ENCODE results near the gene SYNRG.
A peak's percentile ranks its signal among the peaks of the same experiment; 100 is the strongest.

Gene SYNRG, protein sequence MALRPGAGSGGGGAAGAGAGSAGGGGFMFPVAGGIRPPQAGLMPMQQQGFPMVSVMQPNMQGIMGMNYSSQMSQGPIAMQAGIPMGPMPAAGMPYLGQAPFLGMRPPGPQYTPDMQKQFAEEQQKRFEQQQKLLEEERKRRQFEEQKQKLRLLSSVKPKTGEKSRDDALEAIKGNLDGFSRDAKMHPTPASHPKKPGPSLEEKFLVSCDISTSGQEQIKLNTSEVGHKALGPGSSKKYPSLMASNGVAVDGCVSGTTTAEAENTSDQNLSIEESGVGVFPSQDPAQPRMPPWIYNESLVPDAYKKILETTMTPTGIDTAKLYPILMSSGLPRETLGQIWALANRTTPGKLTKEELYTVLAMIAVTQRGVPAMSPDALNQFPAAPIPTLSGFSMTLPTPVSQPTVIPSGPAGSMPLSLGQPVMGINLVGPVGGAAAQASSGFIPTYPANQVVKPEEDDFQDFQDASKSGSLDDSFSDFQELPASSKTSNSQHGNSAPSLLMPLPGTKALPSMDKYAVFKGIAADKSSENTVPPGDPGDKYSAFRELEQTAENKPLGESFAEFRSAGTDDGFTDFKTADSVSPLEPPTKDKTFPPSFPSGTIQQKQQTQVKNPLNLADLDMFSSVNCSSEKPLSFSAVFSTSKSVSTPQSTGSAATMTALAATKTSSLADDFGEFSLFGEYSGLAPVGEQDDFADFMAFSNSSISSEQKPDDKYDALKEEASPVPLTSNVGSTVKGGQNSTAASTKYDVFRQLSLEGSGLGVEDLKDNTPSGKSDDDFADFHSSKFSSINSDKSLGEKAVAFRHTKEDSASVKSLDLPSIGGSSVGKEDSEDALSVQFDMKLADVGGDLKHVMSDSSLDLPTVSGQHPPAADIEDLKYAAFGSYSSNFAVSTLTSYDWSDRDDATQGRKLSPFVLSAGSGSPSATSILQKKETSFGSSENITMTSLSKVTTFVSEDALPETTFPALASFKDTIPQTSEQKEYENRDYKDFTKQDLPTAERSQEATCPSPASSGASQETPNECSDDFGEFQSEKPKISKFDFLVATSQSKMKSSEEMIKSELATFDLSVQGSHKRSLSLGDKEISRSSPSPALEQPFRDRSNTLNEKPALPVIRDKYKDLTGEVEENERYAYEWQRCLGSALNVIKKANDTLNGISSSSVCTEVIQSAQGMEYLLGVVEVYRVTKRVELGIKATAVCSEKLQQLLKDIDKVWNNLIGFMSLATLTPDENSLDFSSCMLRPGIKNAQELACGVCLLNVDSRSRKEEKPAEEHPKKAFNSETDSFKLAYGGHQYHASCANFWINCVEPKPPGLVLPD (N-terminal part only)

DNA sequence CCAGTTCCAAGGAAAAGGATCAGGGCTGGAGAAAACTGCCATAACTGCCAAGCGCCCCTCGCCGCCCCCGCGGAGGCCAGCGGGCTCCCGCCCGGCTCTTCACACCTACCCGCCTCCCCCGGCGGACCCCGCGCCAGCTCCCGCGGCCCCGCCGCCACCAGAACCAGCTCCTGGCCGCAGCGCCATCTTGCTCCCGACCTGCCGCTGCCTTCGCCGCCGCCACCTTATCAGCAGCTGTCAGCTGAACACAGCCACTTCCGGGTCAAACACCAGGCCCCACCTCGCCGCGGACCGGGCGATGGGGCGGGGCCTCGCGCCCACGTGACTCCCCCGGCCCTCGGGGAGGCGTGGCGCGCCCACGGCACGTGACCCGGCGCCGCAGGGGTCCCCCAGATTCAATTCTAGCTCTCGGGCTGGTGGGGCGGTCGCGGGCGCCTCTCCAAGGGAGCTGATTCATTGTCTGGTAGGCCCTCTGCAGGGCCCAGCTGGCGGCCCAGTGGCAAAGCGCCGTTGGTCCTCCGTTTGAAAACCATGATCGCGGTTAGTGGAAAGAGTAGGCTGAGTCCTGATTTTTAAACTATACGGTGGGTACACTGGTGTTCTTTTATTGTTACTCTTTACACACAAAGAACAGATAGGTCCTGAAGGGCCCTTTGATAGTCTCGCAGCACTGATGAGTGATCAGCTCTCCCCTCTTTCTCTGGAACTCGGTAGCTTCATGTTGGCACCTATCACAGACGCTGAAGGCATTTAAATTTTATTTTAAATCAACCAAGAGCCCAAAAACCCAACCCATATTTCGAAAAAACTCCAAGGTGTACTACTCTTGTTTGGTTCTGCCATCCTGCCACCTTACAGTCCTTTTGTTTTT lies at the start of gene SYNRG:
Gene SYNRG, minus strand, starts transcription at position 249 of the 871 bp plus-strand sequence. Its CDS starts 63 bp downstream, at position 186.
- H3K4me3 ChIP-seq (ENCODE audit: severe bottlenecking): peak within 1 kb of the TSS; percentile 79
- no peaks in the 10 kb centered on the region for H3K9me3 ChIP-seq (ENCODE audit: severe bottlenecking)
- peak; percentile 94 for DNase-seq (ENCODE audit: low spot score)
- H3K36me3 ChIP-seq (ENCODE audit: low read depth): peaks cover 20% of the 10 kb centered on the region
- peak within 1 kb of the TSS; percentile 33 for H3K27ac ChIP-seq (ENCODE audit: poor library complexity, severe bottlenecking)
- H3K27me3 ChIP-seq (ENCODE audit: insufficient read depth, poor library complexity, severe bottlenecking): no peaks in the 10 kb centered on the region
- ATAC-seq (ENCODE audit: low read depth): peak; percentile 91
- peaks cover 6% of the 10 kb centered on the region for H3K4me1 ChIP-seq (ENCODE audit: insufficient read depth, poor library complexity, severe bottlenecking)
- TF ChIP-seq, protein P1, sequence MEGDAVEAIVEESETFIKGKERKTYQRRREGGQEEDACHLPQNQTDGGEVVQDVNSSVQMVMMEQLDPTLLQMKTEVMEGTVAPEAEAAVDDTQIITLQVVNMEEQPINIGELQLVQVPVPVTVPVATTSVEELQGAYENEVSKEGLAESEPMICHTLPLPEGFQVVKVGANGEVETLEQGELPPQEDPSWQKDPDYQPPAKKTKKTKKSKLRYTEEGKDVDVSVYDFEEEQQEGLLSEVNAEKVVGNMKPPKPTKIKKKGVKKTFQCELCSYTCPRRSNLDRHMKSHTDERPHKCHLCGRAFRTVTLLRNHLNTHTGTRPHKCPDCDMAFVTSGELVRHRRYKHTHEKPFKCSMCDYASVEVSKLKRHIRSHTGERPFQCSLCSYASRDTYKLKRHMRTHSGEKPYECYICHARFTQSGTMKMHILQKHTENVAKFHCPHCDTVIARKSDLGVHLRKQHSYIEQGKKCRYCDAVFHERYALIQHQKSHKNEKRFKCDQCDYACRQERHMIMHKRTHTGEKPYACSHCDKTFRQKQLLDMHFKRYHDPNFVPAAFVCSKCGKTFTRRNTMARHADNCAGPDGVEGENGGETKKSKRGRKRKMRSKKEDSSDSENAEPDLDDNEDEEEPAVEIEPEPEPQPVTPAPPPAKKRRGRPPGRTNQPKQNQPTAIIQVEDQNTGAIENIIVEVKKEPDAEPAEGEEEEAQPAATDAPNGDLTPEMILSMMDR (IDR thresholded peaks at IDR 0.05; ENCODE audit: poor library complexity, severe bottlenecking): peak; percentile 43

DNA sequence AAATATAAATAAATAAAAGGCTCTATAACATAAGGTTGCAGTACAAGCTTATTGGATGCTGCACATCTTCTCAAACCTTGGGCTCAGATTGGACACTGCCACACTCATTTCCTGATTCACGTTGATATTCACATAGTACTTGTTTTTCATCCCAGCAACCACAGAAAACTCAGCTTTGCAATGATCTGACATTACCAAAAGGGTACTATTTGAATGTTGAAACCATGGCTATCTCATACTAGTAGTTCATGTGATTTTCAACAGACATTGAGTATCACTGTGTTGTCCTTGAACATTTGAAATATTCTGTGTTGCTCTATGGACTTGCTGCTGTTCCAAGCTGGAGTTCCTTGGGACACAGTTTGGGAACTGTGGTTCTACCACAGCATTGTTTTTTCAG lies 48.0 kb upstream of the SYNRG start:
- Histone ChIP-seq H3K9me3 (ENCODE audit: severe bottlenecking) (no peaks in the 10 kb centered on the region), H3K4me1 (ENCODE audit: insufficient read depth, poor library complexity, severe bottlenecking) (no peaks in the 10 kb centered on the region), H3K4me3 (ENCODE audit: severe bottlenecking) (no peak overlapping the region), H3K27ac (ENCODE audit: poor library complexity, severe bottlenecking) (no peak overlapping the region), H3K27me3 (ENCODE audit: insufficient read depth, poor library complexity, severe bottlenecking) (no peaks in the 10 kb centered on the region), H3K36me3 (ENCODE audit: low read depth) (no peaks in the 10 kb centered on the region)
- ATAC-seq (ENCODE audit: low read depth) (no peak), DNase-seq (ENCODE audit: low spot score) (no peak)
- TF ChIP-seq, protein P1 (IDR thresholded peaks at IDR 0.05; ENCODE audit: poor library complexity, severe bottlenecking): no peak

GRCh38 chr17:37651849-37652248 lies 42.6 kb upstream of the SYNRG start:
- no peaks in the 10 kb centered on the region for H3K27me3 ChIP-seq (ENCODE audit: insufficient read depth, poor library complexity, severe bottlenecking)
- H3K4me3 ChIP-seq (ENCODE audit: severe bottlenecking): no peak overlapping the region
- no peaks in the 10 kb centered on the region for H3K4me1 ChIP-seq (ENCODE audit: insufficient read depth, poor library complexity, severe bottlenecking)
- TF ChIP-seq, protein P1 (IDR thresholded peaks at IDR 0.05; ENCODE audit: poor library complexity, severe bottlenecking): no peak
- ATAC-seq (ENCODE audit: low read depth): no peak
- H3K27ac ChIP-seq (ENCODE audit: poor library complexity, severe bottlenecking): no peak overlapping the region
- H3K36me3 ChIP-seq (ENCODE audit: low read depth): no peaks in the 10 kb centered on the region
- no peak for DNase-seq (ENCODE audit: low spot score)
- no peaks in the 10 kb centered on the region for H3K9me3 ChIP-seq (ENCODE audit: severe bottlenecking)

GRCh38 chr17:37650419-37651003 lies 41.3 kb upstream of the SYNRG start:
- no peak overlapping the region for H3K27ac ChIP-seq (ENCODE audit: poor library complexity, severe bottlenecking)
- no peaks in the 10 kb centered on the region for H3K9me3 ChIP-seq (ENCODE audit: severe bottlenecking)
- H3K27me3 ChIP-seq (ENCODE audit: insufficient read depth, poor library complexity, severe bottlenecking): no peaks in the 10 kb centered on the region
- no peaks in the 10 kb centered on the region for H3K4me1 ChIP-seq (ENCODE audit: insufficient read depth, poor library complexity, severe bottlenecking)
- DNase-seq (ENCODE audit: low spot score) (no peak), ATAC-seq (ENCODE audit: low read depth) (peak; percentile 54; the same call in 1 of the 3 replicates)
- no peak overlapping the region for H3K4me3 ChIP-seq (ENCODE audit: severe bottlenecking)
- no peaks in the 10 kb centered on the region for H3K36me3 ChIP-seq (ENCODE audit: low read depth)
- TF ChIP-seq, protein P1 (IDR thresholded peaks at IDR 0.05; ENCODE audit: poor library complexity, severe bottlenecking): peak; percentile 81

Measured in RWPE2 (cell line).